Peyer's patch (tissue), 4 donors: ENCODE data around the gene DMRTC2.

Experiments used
- POLR2A ChIP-seq, 2 donors: fragments of 450-650 bp; IDR thresholded peaks; one replicate each; pipeline ENCODE4 v1.5.1; 2017; ENCODE audit warnings: antibody characterized with exemption in 2 of 2, mild to moderate bottlenecking in 2 of 2, moderate library complexity in 2 of 2
- TF ChIP-seq, protein P1 (sequence below), 6 experiments: fragments of 450-650 bp in 4 of 6; fragments of 200-600 bp in 2 of 6; sonication (generic) in 1 of 6; IDR thresholded peaks; one replicate each; pipeline ENCODE4 v1.5.1; 2017 to 2019; ENCODE audit warnings: antibody characterized with exemption in 6 of 6, mild to moderate bottlenecking in 3 of 6, moderate library complexity in 1 of 6

DNA sequence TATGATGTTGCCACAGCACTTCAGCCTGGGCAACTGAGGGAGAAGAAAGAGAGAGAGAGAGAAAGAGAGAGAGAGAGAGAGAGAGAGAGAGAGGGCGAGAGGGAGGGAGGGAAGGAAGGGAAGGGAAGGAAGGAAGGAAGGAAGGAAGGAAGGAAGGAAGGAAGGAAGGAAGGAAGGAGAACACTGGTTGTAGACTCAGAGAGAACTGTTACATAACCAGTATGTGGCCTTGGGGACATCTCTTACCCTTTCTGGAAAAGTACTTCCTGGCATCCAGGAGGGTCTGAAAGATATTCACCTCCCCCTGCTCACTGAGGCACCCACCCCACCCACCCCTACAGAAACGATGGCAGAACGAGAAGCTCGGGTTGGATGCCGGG lies 35.5 kb downstream of the DMRTC2 start:
- TF ChIP-seq, protein P1, sequence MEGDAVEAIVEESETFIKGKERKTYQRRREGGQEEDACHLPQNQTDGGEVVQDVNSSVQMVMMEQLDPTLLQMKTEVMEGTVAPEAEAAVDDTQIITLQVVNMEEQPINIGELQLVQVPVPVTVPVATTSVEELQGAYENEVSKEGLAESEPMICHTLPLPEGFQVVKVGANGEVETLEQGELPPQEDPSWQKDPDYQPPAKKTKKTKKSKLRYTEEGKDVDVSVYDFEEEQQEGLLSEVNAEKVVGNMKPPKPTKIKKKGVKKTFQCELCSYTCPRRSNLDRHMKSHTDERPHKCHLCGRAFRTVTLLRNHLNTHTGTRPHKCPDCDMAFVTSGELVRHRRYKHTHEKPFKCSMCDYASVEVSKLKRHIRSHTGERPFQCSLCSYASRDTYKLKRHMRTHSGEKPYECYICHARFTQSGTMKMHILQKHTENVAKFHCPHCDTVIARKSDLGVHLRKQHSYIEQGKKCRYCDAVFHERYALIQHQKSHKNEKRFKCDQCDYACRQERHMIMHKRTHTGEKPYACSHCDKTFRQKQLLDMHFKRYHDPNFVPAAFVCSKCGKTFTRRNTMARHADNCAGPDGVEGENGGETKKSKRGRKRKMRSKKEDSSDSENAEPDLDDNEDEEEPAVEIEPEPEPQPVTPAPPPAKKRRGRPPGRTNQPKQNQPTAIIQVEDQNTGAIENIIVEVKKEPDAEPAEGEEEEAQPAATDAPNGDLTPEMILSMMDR (IDR thresholded peaks at IDR 0.05): no peak
- no peak for TF ChIP-seq POLR2A (IDR thresholded peaks at IDR 0.05)
